KMS-11 (cell line): ENCODE data around the gene MIA3.
A peak's percentile ranks its signal among the peaks of the same experiment; 100 is the strongest.

Source experiments
- H2AFZ ChIP-seq: fragments of 200-600 bp; sonication (generic); 2 replicates; pipeline ENCODE4 v1.6.1; 2016; ENCODE audit warnings: antibody characterized with exemption, mixed run types, low read depth
- H3K27ac ChIP-seq: fragments of 200-600 bp; sonication (generic); 2 replicates; pipeline ENCODE4 v1.6.1; 2016; ENCODE audit warnings: mild to moderate bottlenecking, mixed run types
- H3K27me3 ChIP-seq: fragments of 200-600 bp; sonication (generic); 2 replicates; pipeline ENCODE4 v1.6.1; 2017; ENCODE audit warnings: mild to moderate bottlenecking, low read depth, mixed run types, moderate library complexity; ENCODE audit not compliant: insufficient read depth
- H3K36me3 ChIP-seq: fragments of 200-600 bp; sonication (generic); 2 replicates; pipeline ENCODE4 v1.6.1; 2017; ENCODE audit warnings: mild to moderate bottlenecking, mixed run types; ENCODE audit not compliant: insufficient read depth
- H3K4me1 ChIP-seq: fragments of 200-600 bp; sonication (generic); 2 replicates; pipeline ENCODE4 v1.6.1; 2016; ENCODE audit warnings: mild to moderate bottlenecking, low read depth, mixed run types; ENCODE audit not compliant: poor library complexity, severe bottlenecking
- H3K4me2 ChIP-seq: fragments of 200-600 bp; sonication (generic); 2 replicates; pipeline ENCODE4 v1.7.0; 2016; ENCODE audit warnings: mild to moderate bottlenecking, mixed run types
- H3K4me3 ChIP-seq: fragments of 200-600 bp; sonication (generic); IDR thresholded peaks from 2 replicates; pipeline ENCODE4 v1.6.1; 2017; ENCODE audit warnings: low read depth, low read length, mixed read lengths; ENCODE audit not compliant: insufficient read depth
- H3K79me2 ChIP-seq: fragments of 200-600 bp; sonication (generic); 2 replicates; pipeline ENCODE4 v1.6.1; 2016; ENCODE audit warnings: low read depth, mixed run types; ENCODE audit not compliant: insufficient read depth
- H3K9ac ChIP-seq: fragments of 200-600 bp; sonication (generic); 2 replicates; pipeline ENCODE4 v1.6.1; 2016; ENCODE audit warnings: mild to moderate bottlenecking, mixed run types
- H4K20me1 ChIP-seq: fragments of 200-600 bp; sonication (generic); 2 replicates; pipeline ENCODE4 v1.6.1; 2016; ENCODE audit warnings: mild to moderate bottlenecking, mixed run types; ENCODE audit not compliant: insufficient read depth
- CTCF ChIP-seq: fragments of 200-600 bp; sonication (generic); conservative IDR thresholded peaks from 2 replicates; pipeline ENCODE4 v1.6.1; 2017; ENCODE audit warnings: low read depth, mild to moderate bottlenecking, antibody characterized with exemption, low read length, moderate library complexity, mixed read lengths

MIA3 gene

GRCh38 chr1:222617367-222617951 lies 438 bp upstream of the MIA3 start:
- H3K36me3 ChIP-seq, result no peaks in the 10 kb centered on the region; the same call in 1 of the 2 replicates
- H3K27me3 ChIP-seq, result no peaks in the 10 kb centered on the region
- H3K79me2 ChIP-seq, result peaks cover 9% of the 10 kb centered on the region; the same call in 1 of the 2 replicates
- no peak for TF ChIP-seq CTCF
- peak overlapping the region; percentile 80 for H2AFZ ChIP-seq
- peak overlapping the region; percentile 43 for H3K4me2 ChIP-seq
- H3K27ac ChIP-seq, result peak overlapping the region; percentile 3
- no peaks in the 10 kb centered on the region for H4K20me1 ChIP-seq
- H3K9ac ChIP-seq, result peak overlapping the region; percentile 51
- H3K4me3 ChIP-seq, result peak overlapping the region; percentile 48
- H3K4me1 ChIP-seq, result peaks cover 32% of the 10 kb centered on the region

- H3K4me3 ChIP-seq, result peak overlapping the region; percentile 60
- no peak for TF ChIP-seq CTCF
- H3K4me2 ChIP-seq, result peak overlapping the region; percentile 90
- H2AFZ ChIP-seq, result peak overlapping the region; percentile 76; the same call in 1 of the 2 replicates
- peaks cover 32% of the 10 kb centered on the region for H3K4me1 ChIP-seq
- no peak overlapping the region for H3K27ac ChIP-seq
- H3K79me2 ChIP-seq, result peaks cover 9% of the 10 kb centered on the region; the same call in 1 of the 2 replicates
- H3K36me3 ChIP-seq, result no peaks in the 10 kb centered on the region; the same call in 1 of the 2 replicates
- H4K20me1 ChIP-seq, result no peaks in the 10 kb centered on the region
- no peaks in the 10 kb centered on the region for H3K27me3 ChIP-seq
- H3K9ac ChIP-seq, result peak overlapping the region; percentile 90; the same call in 1 of the 2 replicates
Measured at GRCh38 chr1:222618880-222619596, 1.1 kb downstream of the MIA3 start.

DNA sequence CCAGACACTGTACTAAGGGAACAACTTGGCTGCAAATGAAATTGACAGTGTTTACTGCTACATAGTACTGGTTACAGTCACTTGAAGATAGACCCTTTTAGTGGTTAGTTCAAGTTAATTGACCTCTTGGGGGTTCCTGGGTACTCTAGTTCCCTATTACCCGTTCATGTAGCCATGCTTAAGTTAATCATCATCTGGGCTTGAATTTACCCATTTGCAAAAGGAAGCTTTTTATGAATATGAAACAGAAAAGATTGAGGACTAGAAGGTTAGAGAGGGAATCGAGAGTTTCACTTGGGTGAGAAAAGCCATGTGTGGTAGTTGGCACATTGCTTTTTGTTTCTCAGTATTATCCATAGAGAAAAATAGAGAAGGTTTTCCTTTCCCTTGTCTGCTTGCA lies 2.7 kb downstream of the MIA3 start:
- Histone ChIP-seq H3K36me3 (no peaks in the 10 kb centered on the region; the same call in 1 of the 2 replicates), H3K9ac (no peak overlapping the region), H3K27me3 (no peaks in the 10 kb centered on the region), H3K4me1 (peaks cover 32% of the 10 kb centered on the region), H2AFZ (no peak overlapping the region), H3K27ac (no peak overlapping the region), H3K79me2 (peaks cover 9% of the 10 kb centered on the region; the same call in 1 of the 2 replicates), H4K20me1 (no peaks in the 10 kb centered on the region), H3K4me2 (peak overlapping the region; percentile 10; the same call in 1 of the 2 replicates), H3K4me3 (no peak overlapping the region)
- no peak for TF ChIP-seq CTCF

DNA sequence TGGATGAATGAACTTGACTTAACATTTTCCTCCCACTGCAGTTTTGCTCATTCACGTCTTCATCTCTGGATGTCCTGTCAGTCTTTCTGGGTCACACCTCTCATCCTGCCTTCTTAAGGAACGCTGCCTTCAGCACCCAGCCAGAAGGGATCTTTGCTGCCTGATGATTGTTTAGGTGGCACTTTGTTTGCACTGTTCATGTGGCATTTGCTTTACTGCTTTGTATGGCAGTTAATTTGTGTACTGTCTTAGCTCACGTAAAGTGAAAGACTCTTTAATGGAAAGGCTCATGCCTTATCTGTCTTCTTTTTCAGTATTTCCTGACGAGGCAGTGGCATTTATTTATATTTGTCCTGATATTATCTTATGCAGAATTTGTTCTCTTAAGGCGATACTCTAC lies 4.9 kb downstream of the MIA3 start:
- Histone ChIP-seq H2AFZ (no peak overlapping the region), H3K4me2 (no peak overlapping the region), H3K79me2 (peaks cover 9% of the 10 kb centered on the region; the same call in 1 of the 2 replicates), H3K36me3 (no peaks in the 10 kb centered on the region; the same call in 1 of the 2 replicates), H3K27ac (no peak overlapping the region), H3K27me3 (no peaks in the 10 kb centered on the region), H3K4me3 (no peak overlapping the region), H3K4me1 (peaks cover 27% of the 10 kb centered on the region), H4K20me1 (no peaks in the 10 kb centered on the region), H3K9ac (no peak overlapping the region)
- no peak for TF ChIP-seq CTCF
